ENCODE results near the gene ITGA3. TPM values are rescaled to one million over a fixed set of nuclear protein-coding genes. Genes with fewer than 3 reads are reported as not detected.

ITGA3 gene
- total and polyA plus RNA-seq, 2 of the 13 experiments (the other 11 are each of a cell fraction or from before 2014, with no cell fraction given), result 0.48 to 0.69 TPM

GRCh38 chr17:50101346-50102163, 45.6 kb downstream of the ITGA3 start (continued):
- TF ChIP-seq PREB (CRISPR knock-in tag; IDR thresholded peaks at IDR 0.05) (no peak), XRCC5 (optimal IDR thresholded peaks at IDR 0.05; ENCODE audit: low read length) (no peak), ZNF432 (CRISPR knock-in tag; IDR thresholded peaks at IDR 0.05; ENCODE audit: borderline replicate concordance) (no peak), CSRNP1 (CRISPR knock-in tag; IDR thresholded peaks at IDR 0.05) (no peak), ZSCAN20 (CRISPR knock-in tag; IDR thresholded peaks at IDR 0.05; ENCODE audit: borderline replicate concordance) (no peak), ZNF724P (CRISPR knock-in tag; IDR thresholded peaks at IDR 0.05; ENCODE audit: borderline replicate concordance) (peak; percentile 21; the same call in 1 of the 2 replicates), ZNF710 (CRISPR knock-in tag; IDR thresholded peaks at IDR 0.05; ENCODE audit: borderline replicate concordance) (no peak), E2F2 (CRISPR knock-in tag; IDR thresholded peaks at IDR 0.05; ENCODE audit: borderline replicate concordance) (no peak), ZFX (CRISPR knock-in tag; IDR thresholded peaks at IDR 0.05; ENCODE audit: low read depth) (no peak), MAFF (IDR thresholded peaks at IDR 0.05; ENCODE audit: low read depth, low read length) (no peak), CEBPB (IDR thresholded peaks at IDR 0.05; ENCODE audit: borderline replicate concordance, low read depth, low read length) (no peak), NR2F2 (IDR thresholded peaks at IDR 0.05; ENCODE audit: borderline replicate concordance, low read depth) (no peak), TFDP1 (CRISPR knock-in tag; IDR thresholded peaks at IDR 0.05; ENCODE audit: borderline replicate concordance) (no peak), RBFOX2 (IDR thresholded peaks at IDR 0.05; ENCODE audit: low read depth, low read length) (no peak), ZNF766 (CRISPR knock-in tag; IDR thresholded peaks at IDR 0.05; ENCODE audit: borderline replicate concordance) (no peak), KDM3A (CRISPR knock-in tag; IDR thresholded peaks at IDR 0.05; ENCODE audit: low read depth) (no peak), ZIK1 (CRISPR knock-in tag; IDR thresholded peaks at IDR 0.05; ENCODE audit: borderline replicate concordance, low read depth) (no peak), HNRNPK (IDR thresholded peaks at IDR 0.05; ENCODE audit: low read depth, low read length, poor library complexity, severe bottlenecking) (no peak), ATF4 (CRISPR knock-in tag; IDR thresholded peaks at IDR 0.05) (no peak), CREM (IDR thresholded peaks at IDR 0.05) (no peak), CREM (CRISPR knock-in tag; IDR thresholded peaks at IDR 0.05) (no peak)
